ENCODE data around the gene CD1D.

The CD1D gene

DNA sequence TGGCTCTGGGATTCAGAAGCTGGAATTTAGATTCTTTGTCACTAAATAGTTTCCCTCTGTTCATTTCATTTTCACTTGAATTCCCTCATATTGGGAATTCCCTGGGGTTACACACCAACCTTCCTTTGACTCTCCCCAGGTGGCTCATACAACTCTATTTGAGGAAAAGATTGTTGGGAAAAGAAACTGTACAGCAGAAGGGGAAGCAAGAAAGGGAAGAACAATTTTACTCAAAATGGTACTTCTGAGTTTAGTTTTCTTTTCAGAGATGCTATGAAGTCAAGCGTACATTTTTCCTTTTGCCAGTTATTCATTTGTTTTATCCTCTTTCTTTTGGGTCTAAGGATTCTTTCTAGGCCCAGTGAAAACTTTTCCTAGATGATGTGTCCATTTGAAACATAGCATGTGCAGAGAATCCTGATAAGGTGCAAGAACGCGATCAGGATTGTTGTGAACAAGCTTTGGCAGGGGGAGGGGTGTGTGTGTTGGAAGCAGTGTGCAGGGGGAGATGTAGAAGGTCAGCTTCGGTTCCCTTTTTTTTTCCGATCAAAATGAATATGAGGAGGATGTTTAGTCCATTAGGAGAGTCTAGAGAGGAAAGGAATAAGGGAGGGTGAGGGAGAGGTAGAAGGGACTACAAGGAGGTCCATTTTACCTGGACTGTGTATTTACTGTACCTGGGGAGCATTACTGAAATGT lies 26.8 kb upstream of the CD1D start:
- TF ChIP-seq, protein P1, sequence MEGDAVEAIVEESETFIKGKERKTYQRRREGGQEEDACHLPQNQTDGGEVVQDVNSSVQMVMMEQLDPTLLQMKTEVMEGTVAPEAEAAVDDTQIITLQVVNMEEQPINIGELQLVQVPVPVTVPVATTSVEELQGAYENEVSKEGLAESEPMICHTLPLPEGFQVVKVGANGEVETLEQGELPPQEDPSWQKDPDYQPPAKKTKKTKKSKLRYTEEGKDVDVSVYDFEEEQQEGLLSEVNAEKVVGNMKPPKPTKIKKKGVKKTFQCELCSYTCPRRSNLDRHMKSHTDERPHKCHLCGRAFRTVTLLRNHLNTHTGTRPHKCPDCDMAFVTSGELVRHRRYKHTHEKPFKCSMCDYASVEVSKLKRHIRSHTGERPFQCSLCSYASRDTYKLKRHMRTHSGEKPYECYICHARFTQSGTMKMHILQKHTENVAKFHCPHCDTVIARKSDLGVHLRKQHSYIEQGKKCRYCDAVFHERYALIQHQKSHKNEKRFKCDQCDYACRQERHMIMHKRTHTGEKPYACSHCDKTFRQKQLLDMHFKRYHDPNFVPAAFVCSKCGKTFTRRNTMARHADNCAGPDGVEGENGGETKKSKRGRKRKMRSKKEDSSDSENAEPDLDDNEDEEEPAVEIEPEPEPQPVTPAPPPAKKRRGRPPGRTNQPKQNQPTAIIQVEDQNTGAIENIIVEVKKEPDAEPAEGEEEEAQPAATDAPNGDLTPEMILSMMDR (IDR thresholded peaks at IDR 0.05; ENCODE audit: insufficient read depth, low read depth, low read length, missing control alignments): no peak
- H3K4me3 ChIP-seq (ENCODE audit: low read depth, low read length): no peak overlapping the region
- no peak for DNase-seq (ENCODE audit: low read depth)

DNA sequence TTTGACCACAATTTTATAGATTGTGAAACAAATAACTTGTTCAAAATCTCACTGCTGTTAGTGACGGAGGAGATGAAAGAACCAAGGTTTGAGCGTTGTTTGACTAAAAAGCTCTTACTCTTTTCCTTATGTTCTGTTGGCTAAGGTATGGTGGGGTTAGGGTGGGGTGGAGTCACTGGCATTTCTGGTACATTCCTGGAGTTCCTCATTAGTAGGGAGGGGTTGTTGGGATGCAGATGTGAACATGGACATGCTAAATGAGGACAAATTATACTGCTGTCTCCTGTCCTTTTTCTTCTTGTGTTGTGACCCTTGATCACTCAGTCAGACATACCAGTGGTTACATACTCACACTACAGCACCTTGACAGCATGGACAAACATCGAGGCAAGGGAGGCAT lies 26.2 kb upstream of the CD1D start:
- no peak for DNase-seq (ENCODE audit: low read depth)
- TF ChIP-seq, protein P1 (IDR thresholded peaks at IDR 0.05; ENCODE audit: insufficient read depth, low read depth, low read length, missing control alignments): no peak
- H3K4me3 ChIP-seq (ENCODE audit: low read depth, low read length): no peak overlapping the region

GRCh38 chr1:158155673-158156072 lies 25.0 kb upstream of the CD1D start:
- DNase-seq (ENCODE audit: low read depth): no peak
- TF ChIP-seq, protein P1 (IDR thresholded peaks at IDR 0.05; ENCODE audit: insufficient read depth, low read depth, low read length, missing control alignments): no peak
- no peak overlapping the region for H3K4me3 ChIP-seq (ENCODE audit: low read depth, low read length)

DNA sequence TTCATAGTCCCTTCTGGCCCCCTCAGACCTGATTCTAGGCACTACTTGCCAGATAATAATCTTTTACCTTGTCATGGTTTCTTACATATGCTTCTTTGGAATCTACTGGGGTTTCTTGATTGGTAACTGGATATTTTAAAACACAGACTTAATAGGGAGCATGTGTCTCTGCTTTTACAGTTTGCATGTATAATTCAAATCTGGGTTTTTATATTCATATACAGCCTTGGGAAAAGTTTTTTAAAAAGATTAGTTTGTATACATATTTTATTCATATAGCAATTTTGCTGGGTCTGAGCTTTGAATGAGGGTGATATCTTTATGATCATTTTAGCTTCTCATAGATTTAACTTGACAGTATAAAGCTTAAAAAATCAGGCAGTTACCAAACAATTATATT lies 21.1 kb upstream of the CD1D start:
- TF ChIP-seq, protein P1 (IDR thresholded peaks at IDR 0.05; ENCODE audit: insufficient read depth, low read depth, low read length, missing control alignments): no peak
- DNase-seq (ENCODE audit: low read depth): no peak
- H3K4me3 ChIP-seq (ENCODE audit: low read depth, low read length): no peak overlapping the region

- TF ChIP-seq, protein P1 (IDR thresholded peaks at IDR 0.05; ENCODE audit: insufficient read depth, low read depth, low read length, missing control alignments): no peak
- H3K4me3 ChIP-seq (ENCODE audit: low read depth, low read length): no peak overlapping the region
- no peak for DNase-seq (ENCODE audit: low read depth)
Observed at GRCh38 chr1:158161446-158161845, 19.2 kb upstream of the CD1D start.

DNA sequence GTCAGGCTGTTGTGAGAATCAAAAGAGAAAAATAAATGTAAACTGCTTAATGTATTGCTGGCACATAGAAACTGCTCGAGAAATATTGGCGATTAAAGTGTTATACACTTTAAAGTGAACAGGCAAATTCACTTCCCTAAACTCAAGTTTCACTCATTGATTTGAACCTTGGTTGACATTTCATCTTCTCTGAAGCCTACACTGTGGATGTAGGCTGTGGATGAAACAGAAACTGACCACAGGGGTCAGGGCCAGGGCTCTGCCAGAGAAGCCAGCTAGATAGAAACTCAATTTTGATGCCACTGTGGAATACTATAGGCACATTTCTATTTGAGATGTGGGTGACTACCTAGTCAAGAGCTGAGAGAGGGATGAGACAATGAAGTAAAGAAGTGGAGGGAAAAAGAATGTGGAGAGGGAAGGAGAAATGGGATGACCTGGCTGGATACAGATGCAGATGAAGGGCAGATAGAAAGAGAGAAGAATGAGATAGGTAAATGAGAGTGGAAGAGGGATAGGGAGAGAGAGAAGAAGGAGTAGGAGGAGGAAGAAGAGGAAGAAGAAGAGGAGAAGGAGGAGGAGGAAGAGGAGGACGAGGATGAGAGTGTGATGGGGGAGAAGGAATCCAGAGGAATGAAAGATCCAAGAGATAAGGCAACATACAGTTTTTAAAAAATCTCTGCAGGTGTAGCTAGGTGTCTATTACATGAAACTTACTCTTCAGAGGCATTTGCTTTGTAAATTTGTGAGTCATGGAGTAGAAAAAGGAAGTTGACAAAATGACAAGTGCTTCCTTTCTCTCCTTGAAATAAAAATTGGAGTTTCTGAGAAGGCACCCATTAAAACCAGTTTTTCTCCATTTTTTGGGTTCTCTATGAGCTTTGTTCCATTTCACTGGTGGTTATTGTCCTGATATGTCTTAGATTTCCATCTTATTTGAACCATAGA lies 17.4 kb upstream of the CD1D start:
- DNase-seq (ENCODE audit: low read depth): peak; percentile 68
- no peak overlapping the region for H3K4me3 ChIP-seq (ENCODE audit: low read depth, low read length)
- TF ChIP-seq, protein P1 (IDR thresholded peaks at IDR 0.05; ENCODE audit: insufficient read depth, low read depth, low read length, missing control alignments): no peak

Measured in GM12865 (cell line).